GOT3 (cell line): ENCODE results near the gene SPRY4.
"Not testable (repeated sequence)": the region's sequence is repeated elsewhere in the genome, so short reads cannot be mapped to it uniquely, and the experiment has no call there.

ENCODE experiments used
- DNase-seq: peaks from one replicate; lab custom pipeline; 2025; ENCODE audit warnings: mixed read lengths; lab: John Stamatoyannopoulos, UW

Gene SPRY4

DNA sequence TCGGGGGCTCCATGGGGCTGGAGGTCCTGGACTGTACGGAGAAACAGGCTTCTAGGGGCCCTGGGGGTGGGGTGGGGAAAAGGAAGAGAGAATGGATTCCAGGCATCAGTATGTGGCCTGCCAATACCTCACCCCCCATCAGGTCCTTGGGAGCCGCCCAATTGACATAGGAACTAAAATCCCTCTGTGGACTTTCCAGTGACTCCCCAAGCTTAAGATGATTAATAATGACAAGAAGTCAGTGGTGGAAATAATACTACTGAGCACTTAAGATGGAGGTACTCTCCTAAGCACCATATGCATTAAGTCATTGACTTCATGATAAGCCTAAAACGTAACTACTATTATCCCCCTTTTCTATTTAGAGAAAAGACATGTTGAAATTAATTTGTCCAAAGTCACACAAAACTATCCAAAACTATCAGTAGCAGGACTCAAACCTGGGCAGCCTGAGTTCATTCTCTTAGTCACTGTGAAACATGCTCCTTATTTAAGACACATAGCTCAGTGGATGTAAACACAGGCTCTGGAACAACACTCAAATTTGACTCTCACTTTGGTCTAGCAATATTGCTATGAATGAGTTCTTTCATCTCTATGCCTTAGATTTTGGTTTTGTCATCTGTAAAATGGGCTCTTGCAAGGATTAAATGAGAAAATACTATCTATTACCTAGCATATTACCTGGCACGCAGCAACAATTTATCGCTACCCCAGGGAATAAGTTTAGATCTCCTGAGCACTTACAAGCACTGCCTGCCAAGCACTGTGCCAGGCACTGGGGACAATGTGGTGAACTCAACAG, 9.5 kb downstream of the SPRY4 start:
- DNase-seq, result no peak

DNA sequence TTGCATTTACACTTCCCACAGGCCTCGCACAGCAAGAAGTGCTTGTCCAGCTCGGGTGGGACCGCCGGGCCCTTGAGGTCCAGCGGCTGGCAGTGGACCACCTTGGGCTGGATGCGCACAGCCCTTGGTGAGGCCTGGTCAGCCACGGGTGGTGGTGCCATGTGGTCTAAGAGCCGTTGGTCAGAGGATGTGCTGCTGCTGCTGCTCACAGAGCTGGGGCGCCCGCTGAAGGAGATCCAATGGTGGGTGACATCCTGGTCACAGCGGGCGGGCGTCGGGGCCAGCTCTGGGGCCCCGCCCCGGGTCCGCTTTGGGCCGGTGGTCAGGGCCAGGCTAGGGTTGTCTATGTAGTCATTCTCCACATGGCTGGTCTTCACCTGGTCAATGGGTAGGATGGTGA, 10.2 kb downstream of the SPRY4 start:
- no peak for DNase-seq

DNA sequence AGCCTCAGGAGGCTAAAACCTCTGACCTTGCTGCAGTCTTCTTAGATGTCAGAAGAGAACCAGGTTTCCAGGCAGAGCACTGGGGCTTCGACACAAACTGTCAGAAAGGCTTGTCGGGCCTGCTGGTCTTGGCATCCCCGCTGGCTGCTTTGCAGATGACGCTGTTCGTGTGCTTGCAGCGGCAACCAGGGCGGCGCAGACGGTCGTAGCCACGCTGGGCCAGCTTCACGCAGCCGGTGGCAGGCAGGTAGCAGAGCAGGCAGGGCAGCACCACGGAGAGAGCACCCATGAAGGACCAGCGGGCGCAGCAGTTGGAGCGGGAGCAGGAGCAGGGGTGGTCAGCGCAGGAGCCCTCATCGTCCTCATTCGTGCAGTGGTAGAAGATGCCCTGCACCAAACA, 10.7 kb downstream of the SPRY4 start:
- DNase-seq, result no peak

DNA sequence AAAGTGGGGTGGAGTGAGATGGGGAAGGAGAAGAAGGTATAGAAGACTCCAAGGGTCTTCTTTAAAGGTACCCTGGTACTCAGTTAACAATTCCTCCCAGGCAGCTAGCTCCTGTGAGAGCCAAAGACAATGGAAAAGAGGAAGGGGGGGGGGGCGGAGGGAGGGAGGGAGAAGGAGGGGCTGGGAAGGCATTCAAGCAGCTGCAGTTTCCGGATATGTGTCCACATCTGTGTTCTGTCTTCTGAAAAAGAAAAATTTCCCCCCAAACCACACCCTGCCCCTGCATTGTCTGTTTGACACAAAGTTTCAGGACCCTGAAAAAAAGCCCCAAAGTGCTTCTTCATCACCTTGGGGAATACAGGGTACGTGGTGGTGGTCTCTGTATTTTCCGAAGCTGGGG, 11.1 kb downstream of the SPRY4 start:
- no peak for DNase-seq

DNA sequence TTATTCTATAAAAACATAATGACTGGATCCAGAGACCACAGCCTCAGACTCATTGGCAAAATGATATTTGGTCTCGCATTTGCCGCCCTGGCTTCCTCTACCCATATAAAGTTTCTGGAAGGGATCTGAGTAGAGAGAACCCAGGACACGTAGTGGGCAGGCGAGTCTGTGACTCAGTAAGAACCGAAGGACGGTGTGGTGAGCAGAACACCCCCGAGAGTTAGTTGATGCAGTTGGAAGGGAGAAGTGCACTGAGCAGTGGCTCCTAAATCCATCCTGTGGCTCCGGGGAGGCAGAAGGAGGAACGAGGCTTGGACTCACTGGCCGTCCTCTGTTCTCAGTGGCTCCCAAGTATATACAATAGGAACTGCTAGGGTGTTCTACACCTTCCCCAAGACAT, 11.5 kb downstream of the SPRY4 start:
- no peak for DNase-seq

DNA sequence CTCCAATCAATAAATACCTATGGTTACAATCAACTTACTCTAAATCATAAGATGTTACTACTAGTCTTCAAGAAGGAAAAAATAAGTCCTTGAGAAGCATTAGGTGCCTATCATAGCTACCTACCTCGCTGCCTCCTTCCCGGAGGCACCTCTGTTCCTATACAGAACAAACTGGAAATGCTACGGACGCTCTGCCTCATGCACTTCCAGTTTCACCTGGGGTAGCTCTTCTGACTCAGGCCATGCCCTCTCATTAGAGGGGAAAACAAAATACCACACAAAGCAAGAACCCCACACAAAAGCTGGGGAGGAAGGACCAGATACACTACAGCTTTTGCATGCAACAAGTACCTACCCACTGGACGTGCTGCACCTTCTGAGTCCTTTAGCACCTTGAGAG, 12.4 kb downstream of the SPRY4 start:
- no peak for DNase-seq

DNA sequence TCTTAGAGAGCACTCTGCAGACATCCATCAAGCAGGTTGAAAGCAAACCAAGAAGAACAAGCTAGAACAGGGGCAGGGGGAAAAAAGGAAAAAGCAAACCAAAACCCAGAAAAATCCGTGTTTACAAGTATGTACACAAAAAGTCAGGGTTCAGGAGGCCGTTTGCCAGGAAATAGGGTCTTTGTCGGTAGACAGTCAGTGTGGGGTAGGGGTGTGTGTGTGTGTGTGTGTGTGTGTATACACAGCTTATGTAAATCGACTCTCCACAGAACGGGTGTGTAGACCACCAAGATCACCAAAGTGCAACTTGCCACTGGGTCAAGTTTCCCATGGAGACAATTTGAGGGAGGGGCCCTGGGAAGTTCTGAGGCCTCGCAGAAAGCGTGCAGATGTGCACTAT, 13.1 kb downstream of the SPRY4 start:
- no peak for DNase-seq

DNA sequence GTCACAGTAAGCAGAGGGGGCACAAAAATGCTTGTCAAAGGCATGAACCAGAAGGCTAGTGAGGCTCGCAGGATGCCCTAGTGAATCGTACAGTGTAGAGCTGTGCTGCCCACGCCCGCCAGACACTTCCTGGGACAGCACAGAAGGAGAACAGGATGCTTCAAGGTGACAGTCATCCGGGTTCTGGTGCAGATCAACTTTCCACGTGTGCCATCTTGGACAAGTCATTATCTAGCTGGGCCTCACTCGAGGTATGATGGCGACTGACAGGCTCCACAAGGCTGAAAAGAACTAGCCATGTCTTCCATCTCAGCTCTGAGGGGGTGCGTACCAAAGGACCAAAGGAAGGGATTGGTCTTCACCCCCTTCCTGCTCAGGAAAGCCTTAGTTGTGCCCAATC, 14.0 kb downstream of the SPRY4 start:
- no peak for DNase-seq

DNA sequence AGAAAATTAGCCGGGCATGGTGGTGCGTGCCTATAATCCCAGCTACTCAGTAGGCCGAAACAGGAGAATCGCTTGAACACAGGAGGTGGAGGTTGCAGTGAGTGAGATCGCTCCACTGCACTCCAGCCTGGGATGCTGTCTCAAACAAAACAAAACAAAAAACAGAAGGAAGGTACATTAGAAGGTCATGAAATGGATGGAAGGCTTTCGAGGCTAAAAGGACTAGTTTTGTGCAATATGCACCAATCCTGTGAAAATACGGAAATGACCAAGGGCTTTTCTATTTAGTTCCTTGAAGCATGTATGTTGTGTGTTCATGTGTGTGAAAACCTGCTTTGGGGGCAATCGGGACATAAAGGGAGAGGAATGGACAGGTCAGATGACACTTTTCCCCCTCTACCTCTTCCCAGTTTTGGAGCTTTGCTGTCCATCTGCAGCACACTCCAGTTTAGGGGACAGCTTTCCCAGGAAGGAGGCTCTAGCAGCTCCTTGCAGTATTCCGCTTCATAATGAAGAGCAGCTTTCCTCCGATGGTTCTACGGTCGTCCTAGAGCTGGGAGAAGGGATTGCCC, 15.0 kb downstream of the SPRY4 start:
- no peak for DNase-seq

DNA sequence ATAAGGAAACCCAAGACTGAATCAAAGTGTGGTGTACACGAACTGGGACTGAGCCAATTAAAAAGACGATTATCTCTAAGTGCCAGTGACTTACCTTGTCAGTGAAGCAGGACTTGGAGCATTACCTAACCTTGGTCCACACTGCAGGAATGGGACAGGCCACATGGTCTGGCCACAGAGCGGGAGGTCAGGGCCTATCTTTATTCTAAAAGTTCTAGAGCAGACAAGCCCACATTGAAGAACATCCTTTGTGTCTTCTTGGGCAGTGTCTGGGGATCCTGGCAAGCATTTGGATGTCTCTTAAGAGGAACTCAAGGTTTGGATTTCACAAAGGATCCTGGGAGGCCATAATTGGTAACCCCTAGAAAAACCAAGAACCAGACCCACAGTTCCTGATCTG, 16.5 kb downstream of the SPRY4 start:
- no peak for DNase-seq

DNA sequence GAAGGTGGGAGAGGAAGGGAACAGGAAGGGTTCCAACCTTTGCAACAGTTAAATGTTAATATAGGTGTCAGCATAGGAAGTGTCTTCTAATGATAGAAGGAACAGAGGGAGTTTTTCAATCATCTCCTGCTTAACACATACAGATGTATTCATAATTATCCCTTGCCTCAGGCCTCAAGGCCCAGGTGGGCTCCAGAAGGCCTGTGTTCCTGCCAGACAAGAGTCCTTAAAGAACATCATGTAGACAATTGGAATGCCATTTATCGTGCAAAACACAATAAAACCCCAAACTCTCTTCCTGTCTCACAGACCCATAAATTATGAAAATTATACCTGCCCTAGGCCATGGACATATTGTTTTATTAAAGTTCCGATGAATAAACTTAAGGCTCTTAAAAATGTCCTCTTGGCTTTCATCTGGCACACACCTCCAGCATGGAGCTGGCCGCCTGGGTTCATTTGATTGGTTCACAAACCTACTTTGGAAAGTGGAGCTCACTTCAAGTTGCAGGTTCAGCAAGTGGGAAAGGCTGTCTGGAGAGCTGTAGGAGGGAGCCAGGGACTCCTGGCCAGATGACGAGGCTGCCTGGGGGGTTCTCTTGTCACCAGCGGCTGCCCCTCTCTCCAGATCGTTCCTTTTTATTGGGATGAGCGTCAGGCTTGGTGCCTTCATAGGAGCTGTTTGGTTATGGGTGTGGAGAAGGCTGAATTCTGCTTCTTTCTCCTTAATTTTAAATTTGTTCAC, 17.5 kb downstream of the SPRY4 start:
- no peak for DNase-seq

DNA sequence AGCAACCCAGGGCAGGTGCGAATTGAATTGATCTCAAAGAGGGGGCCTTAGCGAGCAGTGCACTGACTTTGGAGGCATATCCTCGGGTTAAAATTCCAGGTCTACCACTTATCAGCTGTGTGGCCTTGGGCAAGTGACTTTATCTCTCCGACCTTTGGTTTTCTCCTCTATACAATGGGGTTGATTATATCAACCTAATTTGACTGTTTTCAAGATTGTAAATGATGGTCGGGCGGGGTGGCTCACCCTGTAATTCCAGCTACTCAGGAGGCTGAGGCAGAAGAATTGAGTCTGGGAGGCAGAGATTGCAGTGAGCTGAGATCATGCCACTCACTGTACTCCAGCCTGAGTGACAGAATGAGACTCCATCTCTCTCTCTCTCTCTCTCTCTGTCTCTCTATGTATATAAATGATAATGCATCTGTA, 18.7 kb downstream of the SPRY4 start:
- DNase-seq, result no peak

DNA sequence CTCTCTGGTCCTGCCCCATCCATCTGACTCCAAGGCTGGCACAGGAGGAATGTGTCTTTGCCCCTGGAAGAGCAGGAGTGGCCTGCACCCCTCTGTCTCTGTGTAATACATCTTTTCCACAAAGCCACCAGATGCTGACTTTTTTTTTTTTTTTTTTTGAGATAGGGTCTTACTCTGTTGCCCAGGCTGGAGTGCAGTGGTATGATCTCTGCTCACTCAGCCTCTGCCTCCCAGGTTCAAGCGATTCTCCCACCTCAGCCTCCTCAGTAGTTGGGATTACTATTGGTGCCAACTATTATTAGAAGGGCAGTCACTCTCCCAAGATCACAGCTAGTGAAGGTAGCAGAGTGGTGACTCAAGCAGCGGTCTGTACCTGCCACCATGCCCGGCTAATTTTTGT, 19.6 kb downstream of the SPRY4 start:
- no peak for DNase-seq

DNA sequence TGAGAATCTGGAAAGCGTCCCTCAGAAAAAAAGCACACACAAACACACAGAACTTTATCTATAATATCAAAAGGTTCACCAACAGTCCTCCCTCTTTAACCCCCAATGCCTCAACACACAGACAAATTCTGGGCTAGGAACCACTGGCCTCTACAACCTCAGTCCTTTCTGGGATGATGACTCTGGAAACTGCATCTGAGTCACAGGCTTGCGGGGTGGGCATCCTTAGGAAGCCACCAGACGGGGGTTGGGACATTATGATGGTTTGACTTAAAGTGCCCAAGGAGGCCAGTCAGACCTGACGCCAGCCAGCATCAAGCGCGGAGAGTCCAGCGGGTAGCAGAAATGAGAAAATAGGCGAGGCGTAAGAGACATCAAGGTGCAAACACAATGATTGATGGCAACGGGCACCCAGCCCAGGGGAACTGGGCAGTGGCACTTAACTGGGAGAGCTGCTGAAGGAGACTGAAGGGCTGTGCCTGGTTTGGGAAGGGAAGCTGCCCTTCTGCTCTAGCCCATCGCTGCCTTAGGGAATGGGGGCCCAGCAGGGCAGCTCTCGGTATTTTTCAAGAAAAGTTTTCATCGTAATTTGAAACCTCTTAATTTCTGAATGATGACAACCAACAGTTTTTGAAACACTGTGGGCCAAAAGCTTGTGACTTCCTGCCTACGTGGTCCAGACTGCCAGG, 20.7 kb downstream of the SPRY4 start:
- no peak for DNase-seq

DNA sequence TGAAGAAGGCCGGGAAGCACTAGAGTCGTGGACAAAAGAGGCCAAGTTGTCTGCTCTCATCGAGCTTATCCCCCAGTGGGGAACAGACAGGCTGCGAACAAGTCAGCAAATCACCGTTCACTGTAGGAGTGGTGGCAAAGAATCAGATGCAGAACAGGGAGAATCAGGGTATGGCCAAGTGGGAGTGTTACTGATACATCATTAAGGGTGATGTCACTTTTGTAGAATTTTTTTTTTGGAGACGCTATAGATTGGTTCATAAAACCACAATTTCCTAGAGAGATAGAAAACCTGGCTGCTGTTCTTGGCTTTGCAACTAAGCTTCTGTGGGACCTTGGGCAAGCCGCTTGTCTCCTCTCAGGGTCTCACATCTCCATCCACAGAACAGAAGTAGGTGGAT, 21.3 kb downstream of the SPRY4 start:
- DNase-seq, result no peak

DNA sequence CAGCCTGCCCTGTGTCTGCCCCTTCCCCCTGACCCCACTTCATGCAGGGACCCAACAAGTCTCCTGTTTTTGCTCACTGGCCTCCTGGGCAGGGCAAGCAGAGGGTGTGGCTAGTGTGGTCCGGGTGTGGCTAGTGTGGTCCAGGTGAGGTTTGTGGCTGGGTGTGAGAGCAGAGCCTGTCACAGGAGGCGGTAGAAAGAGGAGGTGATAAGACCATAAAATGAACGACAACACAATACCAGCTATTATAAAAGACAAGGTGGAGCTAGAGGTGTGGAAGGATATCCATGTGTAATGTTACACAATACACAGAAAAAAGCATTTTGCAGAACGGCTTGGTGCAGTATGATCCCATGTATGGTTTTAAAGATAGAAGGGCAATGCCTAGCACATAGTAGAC, 23.3 kb downstream of the SPRY4 start:
- no peak for DNase-seq

DNA sequence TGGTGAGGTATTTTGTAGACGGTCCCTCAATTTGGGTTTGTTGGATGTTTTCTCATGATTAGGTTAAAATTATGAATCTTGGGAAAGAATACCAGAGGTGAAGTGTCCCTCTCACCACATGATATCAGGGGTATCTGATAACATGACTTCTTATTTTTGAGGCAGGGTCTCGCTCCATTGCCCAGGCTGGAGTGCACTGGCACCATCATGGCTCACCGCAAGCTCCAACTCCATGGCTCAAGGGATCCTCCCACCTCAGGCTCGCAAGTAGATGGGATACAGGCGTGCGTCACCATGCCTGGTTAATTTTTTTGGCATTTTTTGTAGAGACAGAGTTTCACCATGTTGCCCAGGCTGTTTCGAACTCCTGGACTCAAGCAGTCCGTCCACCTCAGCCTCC, 24.1 kb downstream of the SPRY4 start:
- DNase-seq, result no peak

DNA sequence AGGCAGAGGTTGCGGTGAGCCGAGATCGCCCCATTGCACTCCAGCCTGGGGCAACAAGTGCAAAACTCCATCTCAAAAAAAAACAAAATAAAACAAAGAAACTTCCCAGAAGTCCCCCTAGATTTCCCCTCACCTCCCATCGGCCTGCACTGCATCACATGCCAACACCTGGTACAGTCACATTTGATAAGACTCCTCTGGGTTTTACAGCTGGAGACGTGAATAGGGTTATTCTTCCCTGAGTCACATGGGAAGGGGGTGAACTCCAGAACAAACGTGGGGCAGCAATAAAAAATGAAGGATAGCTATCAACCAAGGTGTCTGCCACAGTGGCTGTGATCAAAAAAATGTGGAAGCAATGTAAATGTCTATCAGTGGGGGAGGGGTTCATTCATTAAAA, 26.0 kb downstream of the SPRY4 start:
- no peak for DNase-seq

DNA sequence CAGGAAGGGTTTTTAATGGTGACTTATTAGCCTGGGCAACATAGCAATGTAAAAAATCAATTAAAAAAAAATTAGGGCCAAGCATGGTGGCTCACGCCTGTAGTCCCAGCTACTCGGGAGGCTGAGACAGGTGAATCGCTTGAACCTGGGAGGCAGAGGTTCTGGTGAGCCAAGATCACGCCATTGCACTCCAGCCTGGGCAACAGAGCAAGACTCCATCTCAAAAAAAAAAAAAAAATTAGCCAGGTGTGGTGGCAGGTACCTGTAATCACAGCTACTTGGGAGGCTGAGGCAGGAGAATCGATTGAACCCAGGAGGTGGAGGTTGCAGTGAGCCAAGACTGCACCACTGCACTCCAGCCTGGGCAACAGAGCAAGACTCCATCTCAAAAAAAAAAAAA, 27.0 kb downstream of the SPRY4 start:
- not testable (repeated sequence) for DNase-seq

DNA sequence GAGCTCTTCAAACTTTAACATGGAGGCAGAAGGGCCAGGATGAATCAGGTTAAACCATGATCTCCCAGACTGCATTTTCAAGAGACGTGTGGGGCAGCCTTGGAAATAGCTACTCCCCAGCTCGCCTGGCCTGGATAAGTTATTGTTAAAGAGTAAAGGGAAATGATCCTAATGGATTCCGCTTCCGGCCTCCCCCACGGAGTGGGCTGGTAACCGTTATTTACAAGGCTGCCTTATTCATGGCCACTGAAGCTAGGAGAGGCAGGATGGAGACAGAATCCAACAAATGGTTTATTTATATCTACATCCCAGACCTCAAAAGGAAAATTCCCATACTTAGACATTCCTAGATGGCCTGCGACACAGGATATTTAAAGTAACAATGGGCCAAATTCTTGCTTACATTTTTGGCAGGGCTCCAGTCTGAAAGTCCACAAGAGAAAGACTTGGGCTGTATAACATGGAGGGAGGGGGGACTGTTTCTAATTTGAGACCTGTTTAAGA, 27.9 kb downstream of the SPRY4 start:
- DNase-seq, result no peak

DNA sequence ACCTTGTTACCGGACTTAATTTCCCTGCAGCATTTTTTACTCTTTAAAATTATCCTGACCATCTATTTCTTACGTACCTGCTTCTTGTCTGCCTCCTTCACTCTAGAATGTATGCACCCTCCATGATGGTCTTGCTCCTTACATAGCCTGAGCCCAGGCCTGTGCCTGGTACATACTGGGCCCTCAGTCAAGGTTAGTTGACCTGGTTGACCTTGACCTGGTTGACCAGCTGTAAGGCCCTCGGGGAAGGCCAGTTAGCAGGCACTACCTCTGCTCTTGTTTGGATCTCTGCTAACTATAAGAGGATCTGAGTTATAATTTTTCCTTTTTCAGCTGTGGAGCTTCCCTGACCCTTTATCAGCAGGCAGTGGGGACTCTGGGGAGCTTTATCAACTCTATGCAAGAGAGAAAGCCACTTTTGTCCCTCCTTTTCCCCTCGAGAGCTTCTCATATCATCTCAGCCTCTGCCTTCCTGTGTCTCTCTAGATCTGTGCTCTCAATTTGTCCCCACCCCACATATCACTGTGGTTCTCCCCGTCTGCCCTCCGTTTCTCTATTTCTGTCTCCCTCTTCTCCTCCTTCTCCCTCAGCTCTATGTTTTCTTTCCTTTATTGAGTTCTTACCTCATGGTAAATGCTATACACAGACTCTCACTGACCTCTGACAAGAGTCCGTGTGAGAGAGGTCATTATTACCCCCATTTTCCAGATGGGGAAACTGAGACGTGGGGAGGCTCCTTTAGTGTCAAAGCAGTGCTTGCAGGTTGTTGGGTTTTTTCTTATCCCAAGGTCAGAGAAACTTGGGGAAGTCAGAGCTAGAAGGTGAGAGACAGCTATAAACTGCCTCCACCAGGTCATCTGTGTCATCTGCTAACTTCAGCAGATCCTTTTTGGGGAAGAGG, 28.6 kb downstream of the SPRY4 start:
- no peak for DNase-seq
